Activated CD4-positive, alpha-beta T cell treated with anti-CD3 and anti-CD28 coated beads, Interleukin-10, Interleukin-2, amounts not matched to agents 100 ng/mL and 50 ng/mL, durations not matched to agents 16 hours and 8 hours (primary cell): ENCODE measurements around the gene IL3.

Experiments
- DNase-seq: peaks from one replicate; pipeline ENCODE4 v3.0.0-alpha.2; 2020

Gene IL3

GRCh38 chr5:132057498-132058255 is 2.8 kb upstream of the IL3 start:
- DNase-seq: no peak

DNA sequence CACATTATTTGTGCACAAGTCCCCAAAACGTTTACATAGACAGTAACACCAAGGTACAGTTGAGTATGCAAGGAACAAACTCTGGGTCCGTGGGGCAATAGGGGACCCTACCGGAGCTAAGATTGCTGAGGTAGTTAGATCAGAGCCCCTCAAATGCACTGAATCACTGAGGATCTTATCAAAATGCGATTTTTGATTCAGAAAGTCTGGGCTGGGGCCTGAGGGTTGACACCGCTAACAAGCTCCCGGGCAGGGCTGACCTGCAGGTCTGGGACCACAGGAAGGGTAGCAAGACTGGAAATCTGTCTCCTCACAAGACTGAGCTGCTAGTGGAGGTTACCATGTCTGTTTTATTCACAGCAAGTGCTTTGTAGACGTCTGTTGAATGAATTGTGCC is 1.8 kb upstream of the IL3 start:
- DNase-seq: no peak

DNA sequence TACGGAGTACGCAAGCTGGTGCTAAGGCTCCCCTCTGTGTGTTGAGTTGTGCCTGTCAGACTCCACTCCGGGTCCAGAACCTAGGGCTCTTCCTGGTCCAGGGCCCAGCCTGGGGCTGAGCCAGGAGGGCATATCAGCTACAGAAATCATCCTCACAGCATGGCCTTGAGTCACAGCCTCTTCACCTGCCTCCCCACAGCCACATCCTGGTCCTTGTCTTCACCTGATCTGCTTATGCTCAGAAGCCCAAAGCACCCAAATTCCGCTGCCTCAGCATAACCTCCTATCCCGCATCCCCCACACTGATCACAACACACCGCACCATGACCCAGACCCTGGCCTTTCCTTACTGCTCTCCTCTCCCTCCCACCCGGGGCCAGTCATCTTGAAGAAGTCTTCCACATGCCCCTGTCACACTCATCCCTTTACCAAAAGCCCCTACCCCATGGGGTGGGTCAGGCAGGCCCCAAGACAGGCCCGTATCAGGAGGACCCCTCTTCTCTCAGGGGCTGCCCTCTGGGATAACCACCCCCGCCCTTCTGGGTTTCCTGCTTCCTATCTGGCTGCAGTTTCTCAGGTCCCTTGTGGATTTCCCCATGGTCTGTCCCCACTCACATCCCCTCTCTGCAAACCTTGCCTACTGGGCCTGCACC is 1.3 kb upstream of the IL3 start:
- peak; percentile 20 for DNase-seq

DNA sequence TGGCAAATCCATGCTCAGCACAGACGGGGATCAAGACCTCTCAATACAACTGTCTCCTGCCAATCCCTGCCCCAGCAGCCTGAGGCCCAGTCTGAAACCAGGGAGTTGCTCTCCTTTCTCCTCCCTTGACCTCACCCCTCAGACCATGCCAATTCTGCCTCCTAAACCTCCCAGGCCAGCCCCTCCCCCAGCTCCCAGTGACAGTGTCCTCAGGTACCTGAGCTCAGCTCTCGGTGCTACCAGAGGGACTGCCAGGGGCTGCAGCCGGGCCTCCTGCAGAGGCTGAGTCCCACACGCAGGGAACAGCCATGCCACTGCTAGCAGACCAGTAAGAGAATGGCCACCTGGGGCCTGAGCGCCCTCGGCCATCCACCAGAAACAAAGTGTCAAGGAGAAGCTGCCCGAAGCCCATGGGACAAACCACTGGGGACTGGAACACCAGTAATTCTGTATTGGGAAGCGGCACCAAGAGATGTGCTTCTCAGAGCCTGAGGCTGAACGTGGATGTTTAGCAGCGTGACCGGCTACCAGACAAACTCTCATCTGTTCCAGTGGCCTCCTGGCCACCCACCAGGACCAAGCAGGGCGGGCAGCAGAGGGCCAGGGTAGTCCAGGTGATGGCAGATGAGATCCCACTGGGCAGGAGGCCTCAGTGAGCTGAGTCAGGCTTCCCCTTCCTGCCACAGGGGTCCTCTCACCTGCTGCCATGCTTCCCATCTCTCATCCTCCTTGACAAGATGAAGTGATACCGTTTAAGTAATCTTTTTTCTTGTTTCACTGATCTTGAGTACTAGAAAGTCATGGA is 557 bp upstream of the IL3 start:
- no peak for DNase-seq

DNA sequence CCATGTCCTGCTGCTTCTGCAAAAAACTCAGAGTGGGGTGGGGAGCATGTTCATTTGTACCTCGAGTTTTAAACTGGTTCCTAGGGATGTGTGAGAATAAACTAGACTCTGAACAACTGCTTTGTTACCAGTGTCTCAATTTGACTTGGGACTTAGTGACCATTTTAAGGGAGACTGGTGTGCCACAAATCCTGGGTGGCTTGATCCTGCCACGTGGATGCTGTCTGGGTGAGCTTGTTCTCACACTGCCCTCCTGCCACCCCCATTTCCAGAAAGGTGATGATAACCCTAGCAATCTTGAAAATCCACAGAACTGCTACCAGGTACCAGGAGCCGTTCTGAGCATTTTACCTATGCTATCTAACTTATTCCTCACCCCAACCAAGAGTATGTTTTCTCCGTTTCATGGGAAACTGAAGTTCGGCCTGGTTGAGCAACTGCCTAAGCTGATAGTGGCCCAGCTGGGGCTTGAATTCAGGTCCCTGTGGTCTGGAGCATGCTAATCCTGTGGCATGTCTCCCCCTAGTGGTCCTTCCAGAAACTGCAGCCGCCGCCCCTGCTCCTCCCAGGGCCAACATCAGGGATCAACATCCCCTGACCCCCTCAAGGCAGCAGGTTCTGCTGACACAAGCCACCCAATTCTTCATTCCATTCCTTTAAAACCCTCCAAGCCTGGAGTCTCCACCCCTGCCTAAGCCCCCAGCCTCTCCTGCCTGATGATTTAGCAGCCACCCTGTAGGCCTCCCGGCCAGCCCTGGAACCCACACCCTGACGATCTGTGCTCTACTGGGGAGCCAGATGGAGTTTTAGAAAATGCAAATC is 2.8 kb downstream of the IL3 start:
- peak; percentile 84 for DNase-seq

GRCh38 chr5:132064140-132064539 is 3.7 kb downstream of the IL3 start:
- no peak for DNase-seq

DNA sequence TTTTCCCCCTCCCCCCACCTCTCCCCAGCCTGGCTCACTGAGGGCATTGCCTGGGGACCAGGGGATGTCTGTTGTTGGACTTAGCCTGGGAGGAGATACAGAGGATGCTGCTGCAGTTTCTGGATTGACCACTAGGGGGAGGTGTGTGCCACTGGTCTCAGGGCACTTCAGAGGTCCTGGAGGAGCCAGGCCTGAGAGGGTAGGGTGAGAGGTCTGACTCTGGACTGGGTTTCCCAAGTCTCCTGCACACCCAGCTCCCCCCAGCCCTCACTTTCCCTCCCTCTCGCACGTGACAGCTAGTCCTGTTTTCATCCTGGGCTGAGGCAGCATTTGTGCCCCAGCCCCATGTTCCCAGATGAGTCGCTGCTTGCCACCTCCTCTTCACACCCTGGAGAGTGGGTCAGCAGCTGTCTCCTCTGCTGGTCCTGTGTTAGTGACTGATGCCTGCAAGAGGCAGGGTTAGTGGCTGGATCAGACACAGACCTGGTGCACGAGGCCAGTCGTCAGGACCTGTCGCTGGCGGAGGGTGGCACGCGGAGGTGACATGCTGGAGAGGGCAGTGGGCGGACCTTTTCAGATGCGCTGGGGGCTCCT is 4.4 kb downstream of the IL3 start:
- DNase-seq: peak; percentile 87

DNA sequence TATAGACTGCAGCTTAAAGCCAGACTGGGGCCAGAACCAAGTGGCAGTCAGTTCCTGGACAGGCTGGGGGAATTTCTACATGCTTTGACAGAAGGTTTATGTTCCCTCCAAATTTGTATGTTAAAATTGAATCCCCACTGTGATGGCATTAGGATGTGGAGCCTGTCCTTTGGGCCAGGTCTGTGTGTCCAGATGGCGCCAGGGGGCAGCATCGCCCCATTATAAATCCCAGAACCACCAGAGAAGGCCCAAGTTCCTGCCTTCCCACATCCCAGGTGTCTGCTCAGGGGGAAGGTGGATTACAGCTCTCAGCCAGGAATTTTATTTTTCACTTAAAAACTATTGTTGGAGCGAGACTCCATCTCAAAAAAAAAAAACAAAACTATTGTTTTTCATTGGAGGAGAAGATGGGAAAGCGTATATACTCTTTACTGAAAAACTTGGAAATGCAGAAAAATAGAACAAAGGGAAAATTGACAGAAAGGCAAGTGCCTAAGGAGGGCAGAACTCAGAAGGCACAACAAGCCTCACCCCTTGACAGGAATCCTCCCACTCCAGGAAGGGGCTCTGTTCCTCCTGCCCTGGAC is 5.0 kb downstream of the IL3 start:
- DNase-seq: peak; percentile 69

DNA sequence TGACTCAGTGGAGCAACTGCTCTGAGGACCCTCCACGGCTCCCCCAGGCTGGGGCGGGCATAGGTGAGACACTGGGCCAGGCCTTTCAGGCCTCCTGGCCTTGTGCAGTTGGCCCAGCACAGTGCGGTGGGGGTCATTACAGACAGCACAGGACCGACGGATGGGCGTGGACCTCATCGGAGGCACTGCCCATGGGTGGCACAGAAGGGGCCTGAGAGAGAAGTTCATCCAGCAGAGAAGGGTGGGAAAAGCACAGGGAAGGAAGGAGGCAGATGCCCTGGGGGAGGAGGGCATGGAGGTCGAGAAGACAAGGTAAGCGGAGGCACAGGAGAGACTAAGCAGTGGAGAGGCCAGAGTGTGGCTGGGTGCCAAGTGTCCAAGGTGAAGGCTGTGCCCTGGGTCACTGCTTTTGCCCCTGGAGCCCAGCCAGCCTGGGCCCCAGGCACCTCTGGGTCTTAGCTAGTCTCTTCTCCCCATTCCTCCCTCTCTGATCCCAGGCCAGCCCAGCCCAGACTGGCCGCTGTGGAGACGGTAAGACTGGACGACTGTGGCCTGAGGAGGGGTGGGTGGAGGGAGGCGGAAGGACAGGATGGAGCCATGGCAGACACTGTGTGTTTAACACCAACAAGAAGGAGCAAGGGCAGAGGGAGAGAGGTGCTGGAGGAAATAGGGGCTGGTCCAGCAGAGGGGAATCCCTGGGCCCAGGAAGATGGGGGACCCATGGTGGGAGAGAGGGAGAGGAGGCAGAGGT is 5.7 kb downstream of the IL3 start:
- DNase-seq: no peak

DNA sequence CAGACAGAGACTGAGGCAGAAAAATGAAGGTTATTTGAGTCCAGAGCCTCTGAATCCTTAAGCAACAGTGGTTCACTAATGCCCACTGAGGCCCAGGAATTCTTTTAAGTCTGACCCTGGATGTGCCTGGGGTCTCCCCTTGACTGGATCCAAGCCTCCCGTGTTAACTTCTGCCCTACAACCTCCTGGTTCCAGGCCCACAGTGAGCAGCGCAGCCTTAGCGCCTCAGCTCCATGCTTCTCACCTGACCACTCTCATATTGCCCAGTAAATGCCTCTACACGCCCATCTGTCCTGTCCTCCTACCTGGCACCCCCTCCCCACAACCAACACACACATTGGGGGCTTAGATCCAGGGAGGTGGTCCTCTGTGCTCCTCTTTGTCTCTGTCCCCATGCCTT is 6.4 kb downstream of the IL3 start:
- DNase-seq: no peak

DNA sequence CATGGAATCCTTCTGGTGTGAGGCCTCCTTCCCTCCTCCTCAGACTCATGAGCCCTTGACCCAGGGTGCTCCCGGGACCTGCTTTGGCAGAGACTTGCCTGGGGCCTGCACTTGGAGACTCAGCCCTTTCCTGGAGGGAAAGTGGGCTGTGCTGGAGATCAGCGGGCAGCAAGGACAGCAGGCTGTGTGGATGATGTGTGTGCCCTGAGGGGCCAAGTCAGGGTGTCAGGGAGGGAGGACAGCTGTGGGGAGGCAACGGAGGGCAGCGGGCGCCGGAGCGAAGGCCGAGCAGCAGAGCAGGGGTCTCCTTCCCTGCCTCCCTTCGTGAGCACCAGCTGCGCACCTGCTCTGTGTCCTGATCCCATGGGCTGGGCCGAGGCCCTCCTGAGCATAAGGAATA is 7.0 kb downstream of the IL3 start:
- DNase-seq: no peak

DNA sequence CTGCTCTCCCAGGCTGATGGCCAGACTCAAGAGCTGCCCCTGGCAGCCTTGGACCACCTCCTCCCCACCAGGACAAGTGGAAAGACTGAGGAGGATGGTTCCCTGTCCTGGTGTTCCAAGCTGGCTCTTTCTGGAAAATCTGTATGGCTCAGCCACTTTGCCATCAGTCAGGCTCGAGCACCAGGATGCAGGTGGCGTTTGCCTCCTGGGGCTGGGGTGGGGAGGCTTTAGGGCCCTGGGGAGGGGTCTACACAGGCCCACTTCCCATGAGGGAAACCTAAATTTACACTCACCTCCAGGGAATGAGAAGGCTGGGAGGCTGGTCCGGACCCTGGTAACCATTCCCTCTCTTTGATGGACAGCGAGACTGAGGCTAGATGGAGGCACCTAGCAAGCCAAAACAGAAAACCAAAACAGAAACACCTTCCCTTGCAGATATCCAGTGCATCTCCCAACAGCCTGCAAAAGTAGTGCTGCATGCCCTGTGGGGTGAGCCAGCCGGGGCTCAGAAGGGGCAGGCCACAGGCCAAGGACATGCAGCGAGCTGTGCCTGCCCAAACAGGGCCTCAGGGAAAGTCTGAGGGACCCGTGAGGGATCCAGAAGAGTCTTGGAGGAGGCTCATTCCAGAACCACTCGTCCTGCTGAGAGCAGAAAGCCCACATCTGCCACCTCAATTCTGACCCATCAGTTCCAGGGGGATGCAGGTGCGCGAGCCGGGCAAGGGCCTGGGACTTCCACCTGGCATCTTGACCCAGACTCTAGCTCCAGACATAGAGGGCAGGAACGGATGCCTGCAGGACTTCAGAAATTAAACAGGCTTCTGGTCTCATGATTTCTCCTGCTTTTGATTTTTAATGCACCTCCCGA is 7.7 kb downstream of the IL3 start:
- no peak for DNase-seq

DNA sequence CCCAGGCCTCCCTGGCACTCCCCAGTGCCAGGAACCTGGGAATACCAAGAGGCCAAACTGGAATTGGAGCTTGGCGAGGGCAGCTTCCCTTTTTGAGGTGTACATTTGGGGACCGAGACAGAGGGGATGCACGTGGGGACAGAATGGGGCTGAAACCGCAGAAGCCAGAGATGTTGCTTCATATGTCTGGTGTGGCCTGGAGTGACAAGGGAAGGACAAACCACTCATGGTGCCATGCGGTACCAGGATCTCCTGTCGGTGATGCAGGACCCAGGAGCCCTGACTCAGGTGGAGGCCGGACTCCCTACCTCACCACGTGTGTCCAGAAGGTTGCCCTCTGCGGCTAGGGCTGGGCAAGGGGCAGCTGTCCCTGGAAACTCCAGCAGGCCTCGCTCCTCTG is 9.1 kb downstream of the IL3 start:
- DNase-seq: no peak

DNA sequence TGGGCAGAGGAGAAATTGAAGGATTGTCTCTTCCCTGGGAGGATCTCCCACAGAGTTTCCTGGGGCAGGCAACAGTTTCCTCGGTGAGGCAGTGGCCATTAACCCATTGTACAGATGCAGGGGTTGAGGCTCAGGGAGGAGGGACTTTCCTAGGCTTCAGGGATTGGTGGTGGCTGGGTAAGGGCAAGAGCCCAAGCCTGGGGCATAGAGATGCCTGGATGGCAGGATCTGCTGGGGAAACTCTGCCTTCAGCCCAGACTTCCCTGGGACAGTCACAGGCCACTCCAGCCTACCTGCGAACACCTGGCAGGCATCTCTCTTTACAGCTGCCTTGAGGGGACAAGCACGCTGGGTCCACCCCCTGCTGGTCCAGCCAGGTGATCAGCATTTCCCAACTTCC is 9.5 kb downstream of the IL3 start:
- DNase-seq: no peak

DNA sequence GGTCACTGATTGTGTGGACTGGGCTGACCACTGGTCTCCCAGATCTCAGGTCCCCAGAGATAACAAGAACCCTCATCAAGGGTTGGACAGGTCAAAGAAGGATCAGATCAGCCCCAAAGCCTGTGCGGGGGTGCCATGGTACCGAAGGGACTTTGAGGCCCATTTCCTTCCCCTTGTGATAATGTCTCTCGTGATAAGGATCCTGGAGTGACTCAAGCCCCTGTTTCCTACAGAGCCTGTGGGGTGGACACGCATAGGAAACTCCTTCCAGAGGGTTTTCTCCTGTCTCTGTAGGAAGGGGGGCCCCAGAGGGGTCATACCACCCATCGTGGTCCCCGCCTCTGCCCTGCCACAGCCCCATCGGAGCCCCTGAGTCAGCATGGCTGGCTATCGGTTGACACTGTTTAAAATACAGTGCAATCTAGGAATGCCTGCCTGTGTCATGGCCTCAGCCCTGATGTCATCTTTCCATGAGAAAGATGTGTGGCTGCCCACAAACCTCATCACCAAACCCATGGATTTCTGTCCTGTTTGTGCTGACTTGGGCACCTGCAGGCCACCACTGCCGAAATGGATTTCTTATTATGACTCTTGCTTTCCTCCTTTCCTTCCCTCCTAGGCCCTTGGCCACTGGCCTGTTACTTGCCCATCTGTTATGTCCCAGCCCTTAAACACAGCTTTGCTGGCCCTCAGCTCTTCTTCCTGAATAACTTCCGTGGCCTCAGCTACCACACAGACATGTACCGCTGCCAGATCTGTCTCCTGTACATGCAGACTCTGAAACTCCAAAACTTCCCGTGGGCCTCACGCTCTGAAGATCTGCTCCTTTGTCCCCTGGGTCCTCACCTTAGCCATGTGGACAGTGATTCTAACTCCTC is 10.2 kb downstream of the IL3 start:
- DNase-seq: peak; percentile 66

- DNase-seq: no peak
Measured at GRCh38 chr5:132071338-132071707, 10.9 kb downstream of the IL3 start.

DNA sequence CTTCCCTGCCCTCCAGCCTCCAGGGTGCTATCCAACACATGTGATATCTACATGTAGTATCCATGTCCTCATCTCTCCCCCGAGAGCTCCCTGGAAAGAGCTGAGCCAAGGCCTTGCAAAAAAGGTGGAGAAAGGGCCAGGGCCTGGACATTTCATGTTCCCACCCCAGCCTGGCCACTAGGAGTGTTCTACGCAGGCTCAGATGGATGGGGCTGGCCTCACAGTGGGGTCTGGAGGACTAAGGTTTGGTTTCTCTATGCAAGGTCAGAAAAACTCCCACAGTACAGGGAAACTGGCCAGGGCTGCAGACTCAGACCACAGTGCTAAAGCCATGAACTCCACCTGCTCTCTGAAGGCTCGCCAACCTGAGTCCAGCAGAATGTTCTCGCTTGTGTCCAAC is 11.6 kb downstream of the IL3 start:
- DNase-seq: no peak

DNA sequence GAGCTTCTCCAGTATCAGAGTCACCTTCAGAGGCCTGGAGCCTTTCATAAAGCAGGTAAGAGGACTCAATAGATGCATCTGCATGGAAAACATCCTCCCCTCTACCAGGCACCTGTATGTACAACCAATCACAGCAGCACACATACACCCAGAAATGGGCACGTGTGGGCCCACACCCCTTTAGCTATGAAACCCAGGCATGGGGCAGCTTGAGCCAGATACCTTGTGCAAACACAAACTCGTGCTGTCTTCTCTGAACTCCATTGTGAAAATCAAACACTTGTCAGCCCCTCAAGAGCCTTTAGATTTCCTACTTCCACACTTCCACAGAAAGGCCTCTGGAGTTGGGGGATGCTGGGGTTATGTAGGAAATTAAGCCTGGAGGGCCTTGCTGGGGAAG is 12.1 kb downstream of the IL3 start:
- DNase-seq: no peak

- DNase-seq: peak; percentile 51
Measured at GRCh38 chr5:132073231-132074013, 13.0 kb downstream of the IL3 start, which contains the start of gene CSF2. CSF2 (plus strand) TSS chr5:132073789; CDS start chr5:132073824, 35 bp downstream.
